ENCODE measurements around the gene TNFRSF25.

Gene TNFRSF25

DNA sequence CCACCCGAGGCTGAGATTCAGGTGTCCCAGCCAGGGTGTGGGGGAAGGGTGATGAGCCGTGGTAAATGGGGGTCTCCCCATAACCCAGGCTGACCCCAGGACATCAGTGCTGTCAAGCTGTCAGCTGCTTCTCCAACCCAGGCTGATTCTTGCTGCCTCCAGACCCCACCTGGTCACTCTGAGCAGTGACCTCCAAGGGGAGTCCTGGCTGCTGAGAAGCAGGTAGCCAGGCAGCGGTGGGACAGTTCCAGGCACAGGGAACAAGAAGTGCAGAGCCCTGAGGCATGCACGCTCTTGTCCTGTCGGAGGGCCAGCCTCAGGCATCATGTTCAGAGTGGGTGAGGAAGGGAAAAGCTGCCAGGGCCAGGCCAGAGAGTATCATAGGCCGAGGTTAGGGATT lies 40.3 kb downstream of the TNFRSF25 start:
- 84% methylated on average over 6 of the region's 6 CpGs for WGBS
- peaks cover 73% of the 10 kb centered on the region for H3K27me3 ChIP-seq (ENCODE audit: insufficient read depth, low read length)
- no peak overlapping the region for H3K27ac ChIP-seq (ENCODE audit: low read depth, low read length)
- no peaks in the 10 kb centered on the region for H3K9me3 ChIP-seq (ENCODE audit: insufficient read depth, low read depth, low read length)
- H3K4me1 ChIP-seq (ENCODE audit: insufficient read depth, low read length), result no peaks in the 10 kb centered on the region; the same call in 1 of the 2 replicates
- H3K36me3 ChIP-seq (ENCODE audit: insufficient read depth, low read length), result no peaks in the 10 kb centered on the region
- H3K9ac ChIP-seq (ENCODE audit: low read depth, low read length), result no peak overlapping the region
- no peak overlapping the region for H3K4me3 ChIP-seq (ENCODE audit: low read length)

GRCh38 chr1:6424619-6425593 lies 41.1 kb downstream of the TNFRSF25 start, which contains the start of gene ESPN:
ESPN (plus strand) TSS chr1:6424776; CDS start chr1:6424956, 180 bp downstream.
- 0 out of 2 replicates have a peak, but pooled peaks cover 4% of the 10 kb centered on the region for H3K4me1 ChIP-seq (ENCODE audit: insufficient read depth, low read length)
- peak within 1 kb of the TSS; percentile 43 for H3K4me3 ChIP-seq (ENCODE audit: low read length)
- peaks cover 81% of the 10 kb centered on the region for H3K27me3 ChIP-seq (ENCODE audit: insufficient read depth, low read length)
- H3K9ac ChIP-seq (ENCODE audit: low read depth, low read length), result no peak within 1 kb of the TSS; the same call in 1 of the 2 replicates
- WGBS, result 10% methylated on average over 99 of the region's 99 CpGs
- H3K27ac ChIP-seq (ENCODE audit: low read depth, low read length), result no peak within 1 kb of the TSS
- no peaks in the 10 kb centered on the region for H3K36me3 ChIP-seq (ENCODE audit: insufficient read depth, low read length)
- no peaks in the 10 kb centered on the region for H3K9me3 ChIP-seq (ENCODE audit: insufficient read depth, low read depth, low read length)

DNA sequence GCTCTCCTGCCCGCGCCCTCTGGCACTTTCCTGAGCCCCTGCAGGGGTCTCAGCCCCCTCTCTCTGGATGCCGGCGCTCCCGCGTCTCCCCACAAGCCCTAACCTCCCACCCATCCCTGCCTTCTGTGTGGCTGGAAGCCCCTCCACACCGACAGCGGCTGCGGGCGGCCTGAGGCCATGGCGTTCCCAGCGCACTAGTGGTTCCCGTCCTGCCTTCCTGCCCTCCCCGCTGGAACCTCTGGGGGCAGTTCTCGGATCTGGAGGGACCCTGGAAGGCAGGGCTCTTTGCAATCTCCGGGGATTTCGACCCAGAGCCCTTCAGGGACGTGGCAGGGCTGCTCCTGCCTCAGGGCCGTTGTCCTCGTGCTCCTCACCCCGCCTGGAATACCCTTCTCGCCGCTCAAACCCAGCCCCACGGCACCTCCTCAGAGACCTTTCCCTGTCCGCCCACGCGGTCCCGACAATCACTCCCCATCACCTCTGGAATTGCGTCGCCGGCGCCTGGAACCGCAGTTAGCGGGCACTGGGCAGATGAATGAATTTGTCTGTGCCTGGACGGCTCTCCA lies 41.9 kb downstream of the TNFRSF25 start:
- H3K9me3 ChIP-seq (ENCODE audit: insufficient read depth, low read depth, low read length), result no peaks in the 10 kb centered on the region
- no peak overlapping the region for H3K27ac ChIP-seq (ENCODE audit: low read depth, low read length)
- WGBS, result 8% methylated on average over 35 of the region's 35 CpGs
- H3K27me3 ChIP-seq (ENCODE audit: insufficient read depth, low read length), result peaks cover 88% of the 10 kb centered on the region
- no peak overlapping the region for H3K9ac ChIP-seq (ENCODE audit: low read depth, low read length)
- H3K4me3 ChIP-seq (ENCODE audit: low read length), result peak overlapping the region; percentile 26; the same call in 1 of the 2 replicates
- 0 out of 2 replicates have a peak, but pooled peaks cover 4% of the 10 kb centered on the region for H3K4me1 ChIP-seq (ENCODE audit: insufficient read depth, low read length)
- no peaks in the 10 kb centered on the region for H3K36me3 ChIP-seq (ENCODE audit: insufficient read depth, low read length)

GRCh38 chr1:6423321-6423999 lies 42.5 kb downstream of the TNFRSF25 start:
- no peak overlapping the region for H3K27ac ChIP-seq (ENCODE audit: low read depth, low read length)
- peaks cover 93% of the 10 kb centered on the region for H3K27me3 ChIP-seq (ENCODE audit: insufficient read depth, low read length)
- 16% methylated on average over 24 of the region's 24 CpGs for WGBS

GRCh38 chr1:6421266-6421665 lies 44.7 kb downstream of the TNFRSF25 start:
- H3K27me3 ChIP-seq (ENCODE audit: insufficient read depth, low read length), result peaks cover 100% of the 10 kb centered on the region
- 0 out of 2 replicates have a peak, but pooled peaks cover 4% of the 10 kb centered on the region for H3K4me1 ChIP-seq (ENCODE audit: insufficient read depth, low read length)
- WGBS, result 62% methylated on average over 4 of the region's 4 CpGs
- H3K9me3 ChIP-seq (ENCODE audit: insufficient read depth, low read depth, low read length), result no peaks in the 10 kb centered on the region
- no peak overlapping the region for H3K27ac ChIP-seq (ENCODE audit: low read depth, low read length)
- no peak overlapping the region for H3K9ac ChIP-seq (ENCODE audit: low read depth, low read length)
- H3K36me3 ChIP-seq (ENCODE audit: insufficient read depth, low read length), result no peaks in the 10 kb centered on the region
- H3K4me3 ChIP-seq (ENCODE audit: low read length), result no peak overlapping the region

More at GRCh38 chr1:6423321-6423999, 42.5 kb downstream of the TNFRSF25 start:
- 0 out of 2 replicates have a peak, but pooled peaks cover 4% of the 10 kb centered on the region for H3K4me1 ChIP-seq (ENCODE audit: insufficient read depth, low read length)
- H3K4me3 ChIP-seq (ENCODE audit: low read length), result peak overlapping the region; percentile 26; the same call in 1 of the 2 replicates
- no peak overlapping the region for H3K9ac ChIP-seq (ENCODE audit: low read depth, low read length)
- H3K36me3 ChIP-seq (ENCODE audit: insufficient read depth, low read length), result no peaks in the 10 kb centered on the region
- no peaks in the 10 kb centered on the region for H3K9me3 ChIP-seq (ENCODE audit: insufficient read depth, low read depth, low read length)

DNA sequence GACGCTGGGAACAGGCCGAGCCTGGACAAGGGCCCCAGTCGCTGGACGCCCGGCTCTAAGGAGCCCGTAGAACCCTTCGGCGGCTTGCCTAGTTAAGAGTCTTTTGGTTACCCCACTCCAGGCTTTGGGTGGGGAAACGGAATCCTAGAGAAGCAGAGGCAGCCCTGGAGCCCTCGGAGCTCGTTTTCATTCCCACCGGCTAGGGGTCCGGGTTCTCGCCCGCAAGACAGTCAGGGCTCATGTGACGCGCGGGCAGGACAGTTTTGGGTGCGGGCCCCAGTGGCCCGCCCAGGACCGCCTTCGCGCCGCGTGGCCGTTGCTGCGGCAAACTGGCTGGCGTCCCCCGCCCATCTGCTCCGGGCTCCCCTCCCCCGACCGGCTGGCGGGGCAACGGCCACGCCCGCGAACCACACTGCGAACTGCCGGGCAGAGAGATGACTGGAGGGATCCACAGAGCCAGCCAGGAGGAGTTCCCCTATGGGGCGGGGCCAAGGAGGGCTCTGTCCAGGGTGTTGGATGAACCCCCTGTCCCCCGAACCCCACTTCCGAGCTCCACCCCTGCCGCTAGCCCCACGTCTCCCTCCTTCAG lies 45.4 kb downstream of the TNFRSF25 start:
- Histone ChIP-seq H3K4me1 (ENCODE audit: insufficient read depth, low read length) (0 out of 2 replicates have a peak, but pooled peaks cover 4% of the 10 kb centered on the region), H3K27ac (ENCODE audit: low read depth, low read length) (no peak overlapping the region), H3K27me3 (ENCODE audit: insufficient read depth, low read length) (peaks cover 100% of the 10 kb centered on the region), H3K36me3 (ENCODE audit: insufficient read depth, low read length) (no peaks in the 10 kb centered on the region), H3K9ac (ENCODE audit: low read depth, low read length) (no peak overlapping the region), H3K4me3 (ENCODE audit: low read length) (peak overlapping the region; percentile 47), H3K9me3 (ENCODE audit: insufficient read depth, low read depth, low read length) (no peaks in the 10 kb centered on the region)
- 13% methylated on average over 44 of the region's 44 CpGs for WGBS

DNA sequence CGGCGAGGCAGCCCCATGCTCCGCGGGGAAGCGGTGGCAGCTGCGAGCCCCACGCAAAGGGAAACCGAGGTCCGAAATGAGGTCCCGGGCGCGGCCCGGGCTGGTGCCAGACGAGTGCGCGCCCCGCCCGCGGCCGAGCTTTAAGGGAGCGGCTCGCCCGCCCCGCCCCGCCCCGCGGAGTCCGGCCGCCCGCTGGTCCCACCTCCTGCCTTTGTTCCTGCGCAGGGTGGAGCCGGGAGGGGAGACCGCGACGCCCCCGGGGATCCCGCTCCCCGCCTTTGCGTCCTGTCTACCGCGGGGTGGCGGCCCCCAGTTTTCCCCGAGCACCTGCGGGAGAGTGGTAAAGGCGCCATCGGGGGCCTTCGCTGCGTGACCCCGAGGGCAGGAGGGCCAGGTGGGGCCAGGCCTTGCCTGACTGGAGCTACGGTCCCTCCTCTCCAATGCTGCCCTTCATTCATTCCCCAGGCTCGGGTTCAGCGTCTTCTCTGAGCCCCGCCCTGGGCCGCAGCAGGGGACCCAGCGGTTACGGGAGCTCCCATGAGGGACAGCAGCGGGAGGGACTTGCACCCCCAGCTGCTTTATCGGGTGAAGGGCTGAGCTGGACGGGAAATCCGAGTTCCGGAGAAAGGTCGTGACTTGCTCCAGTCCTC lies 46.0 kb downstream of the TNFRSF25 start, which contains the start of gene HES2:
Gene HES2, minus strand, starts transcription at position 116 of the 650 bp plus-strand sequence. Its CDS starts 99 bp downstream, at position 17.
- Histone ChIP-seq H3K9me3 (ENCODE audit: insufficient read depth, low read depth, low read length) (no peaks in the 10 kb centered on the region), H3K27me3 (ENCODE audit: insufficient read depth, low read length) (peaks cover 100% of the 10 kb centered on the region), H3K4me3 (ENCODE audit: low read length) (peak within 1 kb of the TSS; percentile 47), H3K36me3 (ENCODE audit: insufficient read depth, low read length) (no peaks in the 10 kb centered on the region), H3K4me1 (ENCODE audit: insufficient read depth, low read length) (peaks cover 10% of the 10 kb centered on the region; the same call in 1 of the 2 replicates), H3K27ac (ENCODE audit: low read depth, low read length) (no peak within 1 kb of the TSS), H3K9ac (ENCODE audit: low read depth, low read length) (no peak within 1 kb of the TSS; the same call in 1 of the 2 replicates)
- under 1% methylated on average over 62 of the region's 62 CpGs for WGBS

DNA sequence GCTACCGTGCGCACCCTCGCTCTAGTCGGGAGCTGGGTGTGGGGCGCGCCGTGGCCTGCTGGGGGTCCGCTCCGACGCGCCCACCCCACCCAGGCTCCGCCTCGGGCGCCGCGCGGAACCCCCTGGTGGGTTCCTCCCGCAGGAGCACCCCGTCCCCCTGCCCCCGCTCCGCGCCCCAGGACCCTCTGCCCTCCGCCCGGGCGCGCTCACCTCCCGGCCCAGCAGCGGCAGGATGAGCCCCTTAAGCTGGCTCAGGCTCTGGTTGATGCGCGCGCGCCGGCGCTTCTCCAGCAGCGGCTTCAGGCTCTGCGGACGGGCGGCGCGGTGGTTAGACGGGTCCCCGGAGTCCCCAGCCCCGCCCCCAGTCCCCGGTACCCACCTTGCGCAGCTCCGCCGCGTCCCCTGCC lies 46.6 kb downstream of the TNFRSF25 start:
- peaks cover 100% of the 10 kb centered on the region for H3K27me3 ChIP-seq (ENCODE audit: insufficient read depth, low read length)
- 3% methylated on average over 48 of the region's 48 CpGs for WGBS
- H3K4me3 ChIP-seq (ENCODE audit: low read length), result peak overlapping the region; percentile 47
- H3K9me3 ChIP-seq (ENCODE audit: insufficient read depth, low read depth, low read length), result no peaks in the 10 kb centered on the region
- H3K4me1 ChIP-seq (ENCODE audit: insufficient read depth, low read length), result peaks cover 14% of the 10 kb centered on the region; the same call in 1 of the 2 replicates
- H3K36me3 ChIP-seq (ENCODE audit: insufficient read depth, low read length), result no peaks in the 10 kb centered on the region
- H3K9ac ChIP-seq (ENCODE audit: low read depth, low read length), result no peak overlapping the region
- no peak overlapping the region for H3K27ac ChIP-seq (ENCODE audit: low read depth, low read length)

GRCh38 chr1:6418668-6419396 lies 47.1 kb downstream of the TNFRSF25 start:
- Histone ChIP-seq H3K36me3 (ENCODE audit: insufficient read depth, low read length) (no peaks in the 10 kb centered on the region), H3K9ac (ENCODE audit: low read depth, low read length) (no peak overlapping the region; the same call in 1 of the 2 replicates), H3K27ac (ENCODE audit: low read depth, low read length) (no peak overlapping the region), H3K27me3 (ENCODE audit: insufficient read depth, low read length) (peaks cover 97% of the 10 kb centered on the region), H3K4me3 (ENCODE audit: low read length) (peak overlapping the region; percentile 36), H3K9me3 (ENCODE audit: insufficient read depth, low read depth, low read length) (no peaks in the 10 kb centered on the region), H3K4me1 (ENCODE audit: insufficient read depth, low read length) (peaks cover 14% of the 10 kb centered on the region; the same call in 1 of the 2 replicates)
- 11% methylated on average over 69 of the region's 69 CpGs for WGBS

All from HUES64 (cell line).